SJCRH30 (cell line): ENCODE results near the gene ZNF483. TPM values are rescaled to one million over a fixed set of nuclear protein-coding genes. Genes with fewer than 3 reads are reported as not detected.

Source experiments
- DNase-seq, 2 experiments: peaks; one replicate each; pipeline ENCODE4 v3.0.0-alpha.2; 2015 to 2020
- H3K27ac ChIP-seq: fragments of 250-450 bp; sonication (Bioruptor Pico); 2 replicates; pipeline ENCODE4 v1.5.1; 2020; ENCODE audit warnings: mild to moderate bottlenecking, moderate library complexity
- H3K27me3 ChIP-seq: fragments of 250-450 bp; sonication (Bioruptor Pico); 2 replicates; pipeline ENCODE4 v1.5.1; 2020; ENCODE audit warnings: mild to moderate bottlenecking, moderate library complexity
- H3K36me3 ChIP-seq: fragments of 250-450 bp; sonication (Bioruptor Pico); 2 replicates; pipeline ENCODE4 v1.5.1; 2020; ENCODE audit warnings: mild to moderate bottlenecking, moderate library complexity
- H3K4me1 ChIP-seq: fragments of 250-450 bp; sonication (Bioruptor Pico); 2 replicates; pipeline ENCODE4 v1.5.1; 2020; ENCODE audit warnings: mild to moderate bottlenecking, moderate library complexity
- H3K4me3 ChIP-seq: fragments of 250-450 bp; sonication (Bioruptor Pico); 2 replicates; pipeline ENCODE4 v1.5.1; 2020; ENCODE audit warnings: mild to moderate bottlenecking, moderate library complexity
- H3K9me3 ChIP-seq: fragments of 250-450 bp; sonication (Bioruptor Pico); replicated peaks from 2 replicates; pipeline ENCODE4 v1.5.1; 2020; ENCODE audit warnings: mild to moderate bottlenecking, moderate library complexity
- total RNA-seq: library from RNA; depleted of rRNA; stranded (reverse); fragments of >200 nt; shearing (Covaris generic); gene quantifications from 2 replicates; pipeline ENCODE4 v1.2.3, GENCODE V29; 2014

The ZNF483 gene
- total RNA-seq, 1 experiment from 2014 or later: 19.1 TPM

DNA sequence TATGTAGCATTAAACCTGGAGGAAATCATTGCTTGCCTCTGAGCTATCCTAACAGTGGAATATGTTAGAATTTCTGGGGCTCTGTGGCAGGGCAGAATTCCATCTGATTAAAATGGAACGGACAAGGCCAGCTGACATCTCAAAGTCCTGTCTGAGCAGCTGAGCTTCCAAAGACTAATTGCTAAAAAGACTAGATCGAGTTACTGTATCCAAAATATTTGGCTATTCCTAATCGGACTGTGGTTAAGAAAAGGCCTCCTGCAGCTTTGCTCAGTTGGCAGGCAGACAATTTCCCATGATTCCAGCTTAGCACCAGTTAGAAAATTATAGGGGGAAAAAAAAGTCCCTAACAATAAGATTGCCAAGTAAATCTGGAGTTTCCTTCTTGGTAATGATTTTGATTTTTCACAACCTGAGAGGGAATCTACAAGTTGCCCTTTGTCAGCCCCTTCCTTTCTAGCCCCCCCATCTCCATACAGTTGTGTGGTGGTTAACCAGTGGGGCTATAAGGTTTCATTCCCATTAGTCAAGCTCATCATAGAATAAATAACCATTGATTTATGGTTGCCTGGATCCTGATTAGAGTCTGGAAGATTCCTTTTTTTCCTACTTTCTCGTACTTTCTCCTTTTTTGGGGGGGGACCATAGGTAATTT lies 48.1 kb downstream of the ZNF483 start:
- peak overlapping the region; percentile 90 for H3K27ac ChIP-seq
- DNase-seq: peak; percentile 92 to 98
- peaks cover 79% of the 10 kb centered on the region for H3K36me3 ChIP-seq
- peaks cover 22% of the 10 kb centered on the region for H3K4me1 ChIP-seq
- H3K9me3 ChIP-seq: peaks cover 21% of the 10 kb centered on the region
- H3K27me3 ChIP-seq: no peaks in the 10 kb centered on the region
- H3K4me3 ChIP-seq: no peak overlapping the region

DNA sequence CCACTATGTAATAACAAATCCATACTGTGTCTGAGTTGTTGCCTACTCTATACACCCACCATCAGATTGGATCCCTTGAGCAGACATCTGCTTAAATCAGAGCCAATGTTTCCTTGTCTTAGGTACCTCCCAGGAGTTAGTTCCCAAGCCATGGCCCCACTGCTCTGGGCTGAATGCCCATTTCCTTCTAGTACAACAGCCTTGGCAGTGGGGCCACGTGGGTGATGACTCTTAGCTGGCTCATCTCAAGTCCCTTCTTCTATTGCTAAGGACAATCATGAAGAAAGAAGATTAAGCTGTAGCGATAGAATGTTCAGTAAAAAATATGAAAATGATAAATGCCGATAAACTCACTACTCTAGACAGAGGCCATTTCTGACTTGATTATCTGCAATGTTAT lies 57.9 kb downstream of the ZNF483 start:
- H3K4me3 ChIP-seq: no peak overlapping the region
- no peaks in the 10 kb centered on the region for H3K4me1 ChIP-seq
- no peak for DNase-seq
- H3K9me3 ChIP-seq: no peaks in the 10 kb centered on the region
- peaks cover 67% of the 10 kb centered on the region for H3K36me3 ChIP-seq
- no peak overlapping the region for H3K27ac ChIP-seq
- H3K27me3 ChIP-seq: no peaks in the 10 kb centered on the region

DNA sequence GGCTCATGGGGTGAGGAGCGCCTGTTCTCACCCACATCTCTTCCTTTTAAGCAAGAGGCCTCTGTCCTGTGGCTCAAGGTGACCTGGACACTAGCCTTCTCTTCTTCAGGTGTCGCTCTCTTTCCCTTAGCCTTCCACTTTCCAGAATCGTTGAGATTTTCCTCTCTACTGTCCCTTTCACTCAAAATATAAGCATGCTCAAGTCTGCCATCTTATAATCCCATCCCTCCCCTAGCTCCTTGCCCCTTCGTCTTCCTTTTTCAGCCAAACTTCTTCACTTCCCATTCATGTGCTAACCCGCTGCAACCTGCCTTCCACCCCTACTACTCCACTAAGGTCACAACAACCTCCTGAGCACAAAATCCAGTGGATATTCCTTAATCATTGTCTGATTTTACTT lies 61.4 kb downstream of the ZNF483 start:
- no peak overlapping the region for H3K27ac ChIP-seq
- no peaks in the 10 kb centered on the region for H3K4me1 ChIP-seq
- no peaks in the 10 kb centered on the region for H3K9me3 ChIP-seq
- H3K27me3 ChIP-seq: no peaks in the 10 kb centered on the region
- peaks cover 51% of the 10 kb centered on the region for H3K36me3 ChIP-seq
- no peak overlapping the region for H3K4me3 ChIP-seq
- DNase-seq: no peak

DNA sequence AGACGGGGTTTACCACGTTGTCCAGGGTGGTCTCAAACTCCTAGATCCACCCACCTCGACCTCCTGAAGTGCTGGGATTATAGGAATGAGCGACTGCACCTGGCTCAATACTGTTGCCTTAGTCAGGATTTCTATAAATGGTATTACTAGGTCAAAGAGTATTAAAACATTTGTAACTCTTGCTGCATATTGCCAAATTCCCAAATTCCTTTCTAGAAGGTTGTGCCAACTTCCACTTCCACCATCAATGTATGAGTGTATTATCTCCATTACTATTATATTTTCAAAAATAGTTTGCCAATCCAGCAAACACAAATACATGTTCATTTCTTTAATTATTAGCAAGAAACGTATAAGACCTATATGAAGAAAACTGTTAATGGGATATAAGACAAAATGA lies 63.9 kb downstream of the ZNF483 start:
- H3K27ac ChIP-seq: no peak overlapping the region
- no peaks in the 10 kb centered on the region for H3K27me3 ChIP-seq
- H3K4me3 ChIP-seq: no peak overlapping the region
- H3K9me3 ChIP-seq: no peaks in the 10 kb centered on the region
- no peaks in the 10 kb centered on the region for H3K4me1 ChIP-seq
- DNase-seq: no peak
- H3K36me3 ChIP-seq: peaks cover 57% of the 10 kb centered on the region

DNA sequence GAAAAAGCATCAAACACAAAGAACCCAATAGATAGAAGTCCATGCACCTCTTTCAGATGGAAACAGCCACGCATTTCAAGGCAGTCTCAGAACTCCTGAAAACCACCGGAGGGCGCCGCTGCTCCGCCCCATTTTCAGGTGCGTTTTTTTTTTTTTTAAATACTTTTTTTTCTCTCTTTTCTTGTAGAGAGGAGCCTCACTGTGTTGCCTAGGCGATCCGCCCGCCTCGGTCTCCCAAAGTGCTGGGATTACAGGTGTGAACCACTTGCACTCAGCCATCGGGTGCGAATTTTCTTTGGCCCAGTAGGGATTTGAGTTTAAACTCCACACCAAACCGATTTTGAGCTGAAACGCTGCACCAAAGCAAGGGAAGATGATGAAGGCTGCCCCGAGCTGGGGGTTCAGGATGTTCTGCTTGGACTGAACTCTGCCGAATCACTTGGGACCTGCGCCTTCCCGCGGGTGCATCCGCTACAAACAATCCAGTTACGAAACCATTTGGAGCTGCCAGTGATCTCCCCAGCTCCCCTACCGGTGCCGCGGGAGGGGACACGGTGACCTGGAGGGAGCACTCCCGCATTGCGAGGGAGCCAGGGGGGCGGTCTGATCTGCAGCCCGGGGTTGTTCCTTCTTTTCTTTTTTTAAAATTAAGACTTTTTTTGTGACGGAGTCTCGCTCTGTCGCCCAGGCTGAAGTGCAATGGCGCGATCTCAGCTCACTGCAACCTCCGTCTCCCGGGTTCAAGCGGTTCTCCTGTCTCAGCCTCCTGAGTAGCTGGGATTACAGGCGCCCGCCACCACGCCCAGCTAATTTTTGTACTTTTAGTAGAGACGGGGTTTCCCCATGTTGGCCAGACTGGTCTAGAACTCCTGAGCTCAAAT lies 73.1 kb downstream of the ZNF483 start:
- no peaks in the 10 kb centered on the region for H3K27me3 ChIP-seq
- H3K36me3 ChIP-seq: peaks cover 39% of the 10 kb centered on the region
- peaks cover 16% of the 10 kb centered on the region for H3K4me1 ChIP-seq
- H3K4me3 ChIP-seq: peak overlapping the region; percentile 84
- peak overlapping the region; percentile 66 for H3K27ac ChIP-seq
- no peaks in the 10 kb centered on the region; the same call in 1 of the 2 replicates for H3K9me3 ChIP-seq
- DNase-seq: peak; percentile 63 to 73

DNA sequence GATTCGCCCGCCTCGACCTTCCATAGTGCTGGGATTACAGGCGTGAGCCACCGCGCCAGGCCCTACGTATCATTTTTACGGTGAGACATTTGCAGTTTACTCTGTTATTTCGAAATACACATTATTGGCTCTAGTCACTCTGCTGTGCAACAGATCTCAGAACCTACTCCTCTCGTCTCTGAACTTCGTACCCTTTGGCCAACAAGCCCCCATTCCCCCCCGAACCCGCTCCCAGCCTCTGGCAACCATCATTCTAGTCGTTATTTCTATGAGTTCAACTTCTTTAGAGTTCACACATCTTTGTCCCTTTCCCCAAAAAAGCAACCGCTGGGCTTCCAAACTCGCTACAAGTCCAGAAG lies 73.7 kb downstream of the ZNF483 start:
- Histone ChIP-seq H3K9me3 (no peaks in the 10 kb centered on the region; the same call in 1 of the 2 replicates), H3K4me1 (peaks cover 16% of the 10 kb centered on the region), H3K27ac (peak overlapping the region; percentile 66), H3K4me3 (peak overlapping the region; percentile 84), H3K36me3 (peaks cover 34% of the 10 kb centered on the region), H3K27me3 (no peaks in the 10 kb centered on the region)
- DNase-seq: peak in 1 of 2 experiments; percentile 17

DNA sequence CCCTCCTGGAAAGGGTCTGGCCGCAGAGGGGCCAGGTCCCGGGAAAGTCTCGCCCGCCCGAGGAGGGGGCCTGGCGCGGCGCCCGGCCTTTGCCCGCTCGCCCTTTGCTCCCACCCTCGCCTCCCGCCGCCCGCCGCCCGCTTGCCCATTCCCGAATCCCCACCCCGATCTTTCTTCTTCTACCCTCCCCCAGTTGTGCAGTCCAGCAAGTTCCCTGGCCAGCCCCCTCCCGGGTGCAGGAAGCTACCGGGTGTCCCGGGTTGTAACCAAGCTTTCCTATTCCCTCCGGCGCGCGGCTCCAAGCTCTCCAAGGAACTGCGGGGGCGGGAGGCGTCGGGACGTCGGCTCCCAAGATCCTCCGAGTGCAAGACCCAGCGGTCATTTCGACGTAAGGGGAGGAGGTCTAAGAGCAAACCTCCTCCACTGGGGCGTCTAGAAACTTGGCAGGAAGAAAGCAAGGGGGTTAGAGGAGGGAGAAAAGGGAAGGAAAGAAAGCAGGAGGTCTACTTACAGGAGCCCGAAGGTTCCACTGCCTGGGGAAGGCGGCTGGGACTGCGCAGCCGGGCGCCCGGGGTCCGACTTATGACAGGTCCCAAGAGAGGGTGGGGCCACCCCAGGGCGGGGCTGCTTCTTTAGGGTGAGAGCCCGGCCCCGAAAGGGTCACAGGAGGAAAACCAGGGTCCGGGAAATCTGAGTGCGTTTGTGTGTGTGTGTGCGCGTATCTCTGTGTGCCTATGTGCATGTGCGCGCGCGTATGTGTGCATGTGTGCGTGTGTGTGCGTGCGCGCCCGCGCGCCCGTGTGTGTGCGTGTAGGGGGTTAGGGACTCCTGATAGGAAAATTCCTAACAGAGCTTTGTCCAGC lies 74.3 kb downstream of the ZNF483 start, which contains the start of gene PTGR1:
Gene PTGR1, minus strand, starts transcription at position 556 of the 863 bp plus-strand sequence. CDS start 2,225 bp downstream, outside the sequence.
- H3K36me3 ChIP-seq: peaks cover 30% of the 10 kb centered on the region
- H3K4me1 ChIP-seq: peaks cover 16% of the 10 kb centered on the region

DNA sequence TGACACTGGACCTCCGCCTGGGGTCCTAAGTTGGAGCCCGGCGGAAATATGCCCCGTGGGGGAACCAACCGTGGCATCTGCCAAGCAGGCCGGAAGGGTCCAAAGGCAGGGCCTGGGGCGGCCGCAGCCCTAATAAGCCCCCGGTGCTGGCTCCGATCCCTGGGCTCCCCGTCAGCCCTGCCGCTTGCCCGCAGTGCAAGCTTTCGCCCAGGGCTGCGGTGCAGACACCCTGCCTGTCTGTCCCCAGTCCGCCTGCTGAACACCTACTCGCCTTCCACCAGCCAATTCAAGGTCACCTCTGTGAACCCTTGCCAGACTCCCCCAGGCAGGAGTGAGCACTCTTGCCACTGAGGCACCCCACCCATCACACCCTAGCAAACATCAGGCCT lies 75.0 kb downstream of the ZNF483 start:
- Histone ChIP-seq H3K4me3 (peak overlapping the region; percentile 84), H3K36me3 (peaks cover 26% of the 10 kb centered on the region), H3K27me3 (no peaks in the 10 kb centered on the region), H3K9me3 (no peaks in the 10 kb centered on the region; the same call in 1 of the 2 replicates), H3K4me1 (peaks cover 16% of the 10 kb centered on the region), H3K27ac (peak overlapping the region; percentile 66; the same call in 1 of the 2 replicates)
- no peak for DNase-seq

More for the DNA sequence above, 74.3 kb downstream of the ZNF483 start, which contains the start of gene PTGR1:
- peak within 1 kb of the TSS; percentile 66 for H3K27ac ChIP-seq
- DNase-seq: peak; percentile 86 to 87
- H3K9me3 ChIP-seq: no peaks in the 10 kb centered on the region; the same call in 1 of the 2 replicates
- peak within 1 kb of the TSS; percentile 84 for H3K4me3 ChIP-seq
- no peaks in the 10 kb centered on the region for H3K27me3 ChIP-seq

DNA sequence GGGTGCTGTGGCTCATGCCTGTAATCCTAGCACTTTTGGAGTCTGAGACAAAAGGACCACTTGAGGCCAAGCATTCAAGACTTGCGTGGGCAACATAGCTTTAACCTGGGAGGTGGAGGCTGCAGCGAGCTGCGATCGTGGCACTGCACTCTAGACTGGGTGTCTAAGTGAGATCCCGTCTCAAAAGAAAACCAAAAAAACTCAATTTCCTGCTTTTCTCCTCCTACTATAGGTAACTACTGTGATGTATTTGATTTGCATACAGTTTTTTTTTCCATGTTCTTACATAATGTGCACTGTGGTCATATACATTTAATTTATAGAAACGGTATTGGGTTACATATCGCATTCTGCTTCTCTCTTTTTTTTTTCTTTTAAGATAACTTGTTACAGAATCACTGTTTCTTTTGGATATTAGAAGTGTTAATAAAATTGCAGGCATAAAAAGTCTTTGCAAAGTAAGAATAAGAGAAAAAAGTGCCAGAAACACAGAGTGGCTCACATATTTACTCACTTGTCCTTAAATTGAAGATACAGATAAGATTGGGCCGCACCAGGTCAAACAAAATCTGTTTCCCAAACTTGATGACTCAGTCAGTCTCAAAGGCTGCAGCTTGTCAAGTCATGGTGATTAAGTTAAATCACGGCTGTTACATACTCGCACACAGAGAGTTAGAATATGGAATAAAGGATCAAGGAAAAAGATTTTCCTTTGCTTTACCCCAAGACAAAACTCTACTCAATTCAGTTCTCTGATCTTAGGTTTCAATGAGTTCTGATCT lies 76.4 kb downstream of the ZNF483 start:
- peaks cover 11% of the 10 kb centered on the region for H3K36me3 ChIP-seq
- no peaks in the 10 kb centered on the region for H3K27me3 ChIP-seq
- peak; percentile 40 to 61 for DNase-seq
- H3K4me3 ChIP-seq: no peak overlapping the region
- peak overlapping the region; percentile 78 for H3K27ac ChIP-seq
- H3K9me3 ChIP-seq: no peaks in the 10 kb centered on the region; the same call in 1 of the 2 replicates
- H3K4me1 ChIP-seq: peaks cover 16% of the 10 kb centered on the region

DNA sequence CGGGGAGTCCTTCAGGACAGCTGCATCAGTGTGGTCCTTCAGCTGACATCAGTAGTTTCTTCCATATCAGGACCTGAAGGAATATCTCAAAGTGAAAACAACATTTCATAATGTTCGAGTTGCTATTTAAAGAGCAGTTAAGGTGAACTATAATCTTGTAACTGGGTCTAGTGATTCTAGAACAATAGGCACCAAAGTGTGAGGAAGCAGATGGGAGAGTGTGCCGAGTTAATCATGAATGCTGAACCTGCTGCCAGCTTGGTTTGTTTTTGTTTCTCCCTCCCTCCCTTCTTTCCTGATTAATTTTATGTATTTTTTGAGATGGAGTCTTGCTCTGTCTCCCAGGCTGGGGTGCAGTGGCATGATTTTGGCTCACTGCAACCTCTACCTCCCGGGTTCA lies 78.1 kb downstream of the ZNF483 start:
- DNase-seq: no peak
- H3K4me1 ChIP-seq: peaks cover 16% of the 10 kb centered on the region
- no peak overlapping the region for H3K27ac ChIP-seq
- H3K9me3 ChIP-seq: no peaks in the 10 kb centered on the region
- H3K27me3 ChIP-seq: no peaks in the 10 kb centered on the region
- no peak overlapping the region for H3K4me3 ChIP-seq
- H3K36me3 ChIP-seq: no peaks in the 10 kb centered on the region

DNA sequence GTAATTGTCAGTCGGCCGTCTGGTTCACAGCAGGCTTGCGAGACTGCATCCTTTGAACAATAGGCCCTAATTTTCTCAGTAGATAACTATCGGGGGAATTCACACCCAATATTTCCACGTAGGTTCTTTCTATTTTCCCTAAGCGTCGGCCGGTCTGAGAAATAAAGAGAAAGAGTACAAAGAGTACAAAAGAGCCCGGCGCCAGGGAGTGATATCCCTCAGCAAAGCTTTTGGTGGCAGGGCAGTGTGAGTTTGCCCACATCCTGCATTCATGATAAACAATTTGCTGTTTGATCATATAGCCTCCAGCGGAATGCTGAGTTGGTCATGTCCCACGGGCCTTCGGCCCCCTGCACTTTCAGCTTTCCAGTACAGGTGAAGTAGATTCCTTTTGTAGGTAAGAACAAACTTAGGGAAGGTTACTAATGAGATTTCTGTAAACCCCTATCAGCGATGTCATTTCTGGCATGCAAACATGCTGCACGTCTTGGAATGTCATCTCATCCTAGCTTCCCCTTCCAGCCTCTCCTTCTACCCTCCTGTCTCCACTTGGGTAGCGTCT lies 79.2 kb downstream of the ZNF483 start:
- H3K27ac ChIP-seq: no peak overlapping the region
- no peaks in the 10 kb centered on the region for H3K9me3 ChIP-seq
- peaks cover 16% of the 10 kb centered on the region for H3K4me1 ChIP-seq
- H3K36me3 ChIP-seq: no peaks in the 10 kb centered on the region
- no peak overlapping the region for H3K4me3 ChIP-seq
- no peak for DNase-seq
- H3K27me3 ChIP-seq: no peaks in the 10 kb centered on the region

DNA sequence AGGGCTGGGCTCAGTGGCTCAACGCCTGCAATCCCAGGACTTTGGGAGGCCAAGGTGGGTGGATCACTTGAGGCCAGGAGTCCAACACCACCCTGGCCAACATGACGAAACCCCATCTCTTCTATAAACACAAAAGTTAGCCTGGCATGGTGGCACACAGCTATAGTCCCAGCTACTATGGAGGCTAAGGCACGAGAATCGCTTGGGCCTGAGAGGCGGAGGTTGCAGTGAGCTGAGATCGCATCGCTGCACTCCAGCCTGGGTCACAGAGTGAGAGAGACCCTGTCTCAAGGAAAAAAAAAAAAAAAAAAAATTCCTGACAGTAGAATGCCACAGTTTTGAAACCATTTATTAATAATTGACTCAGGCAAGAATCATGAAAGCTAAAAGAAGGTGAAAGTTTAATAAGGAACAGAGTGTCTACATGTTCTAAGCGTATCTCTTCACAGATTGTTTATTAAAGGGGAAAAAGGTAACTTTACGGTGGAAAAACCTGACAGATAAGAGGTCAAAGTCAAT lies 80.1 kb downstream of the ZNF483 start:
- DNase-seq: no peak
- Histone ChIP-seq H3K4me3 (no peak overlapping the region), H3K27me3 (no peaks in the 10 kb centered on the region), H3K27ac (no peak overlapping the region), H3K9me3 (no peaks in the 10 kb centered on the region), H3K4me1 (peaks cover 16% of the 10 kb centered on the region), H3K36me3 (no peaks in the 10 kb centered on the region)

DNA sequence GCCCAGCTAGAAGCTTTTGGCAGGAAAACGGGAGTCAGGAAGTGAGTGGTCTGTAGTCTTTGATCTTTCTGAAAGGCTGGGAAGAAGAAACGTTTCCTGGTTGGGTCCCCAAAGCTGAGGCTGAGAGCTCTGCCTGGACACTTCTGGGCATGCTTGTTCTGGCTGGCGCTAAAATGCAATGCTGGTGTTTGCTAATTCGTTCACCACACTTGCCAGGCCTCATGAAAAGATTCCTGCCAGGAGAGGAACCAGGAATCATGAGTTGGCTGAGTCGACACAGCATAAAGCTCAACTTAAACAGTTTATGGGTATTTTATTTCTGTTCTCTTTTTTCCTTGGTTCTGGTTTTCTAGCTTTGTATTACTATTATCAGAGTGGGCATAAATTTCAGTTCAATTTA lies 85.2 kb downstream of the ZNF483 start:
- Histone ChIP-seq H3K9me3 (no peaks in the 10 kb centered on the region), H3K27me3 (no peaks in the 10 kb centered on the region), H3K36me3 (no peaks in the 10 kb centered on the region), H3K4me3 (no peak overlapping the region), H3K27ac (no peak overlapping the region), H3K4me1 (peaks cover 16% of the 10 kb centered on the region)
- DNase-seq: no peak
